ENCODE data around the gene GREB1.

- TF ChIP-seq CTCF (conservative IDR thresholded peaks at IDR 0.05; ENCODE audit: low read depth in 2 of 2): no peak
- TF ChIP-seq EZH2phosphoT487 (IDR thresholded peaks at IDR 0.05; ENCODE audit: unreplicated experiment): no peak
- TF ChIP-seq EZH2 (IDR thresholded peaks at IDR 0.05; ENCODE audit: low read depth, unreplicated experiment): no peak
- no peak for TF ChIP-seq REST (IDR thresholded peaks at IDR 0.05; ENCODE audit: unreplicated experiment)
- no peak for TF ChIP-seq NANOG (IDR thresholded peaks at IDR 0.05; ENCODE audit: borderline replicate concordance)
- TF ChIP-seq POLR2AphosphoS5 (IDR thresholded peaks at IDR 0.05; ENCODE audit: low read depth): no peak
These were observed 143.6 kb downstream of the GREB1 start for GRCh38 chr2:11677136-11678055.
